Neural cell (in vitro differentiated cells): ENCODE measurements around the gene MEGF11.

Source experiments
- EP300 ChIP-seq: fragments of 450-650 bp; conservative IDR thresholded peaks from 2 replicates; pipeline ENCODE4 v1.6.1; 2014; ENCODE audit warnings: antibody characterized with exemption, mild to moderate bottlenecking, moderate library complexity; ENCODE audit not compliant: poor library complexity, severe bottlenecking
- EZH2 ChIP-seq: fragments of 200-600, 300-800 bp; shearing (Covaris generic), sonication (generic); IDR thresholded peaks from 2 replicates; pipeline ENCODE4 v1.6.1; 2014; ENCODE audit warnings: antibody characterized with exemption, low read length, borderline replicate concordance, mild to moderate bottlenecking; ENCODE audit not compliant: insufficient read depth, poor library complexity, severe bottlenecking
- MXI1 ChIP-seq: fragments of 450-650 bp; conservative IDR thresholded peaks from 2 replicates; pipeline ENCODE4 v1.6.1; 2014; ENCODE audit warnings: antibody characterized with exemption, mild to moderate bottlenecking; ENCODE audit not compliant: poor library complexity, severe bottlenecking
- POLR2AphosphoS5 ChIP-seq: IDR thresholded peaks from 2 replicates; pipeline ENCODE4 v1.6.1; 2012
- RAD21 ChIP-seq: fragments of 450-650 bp; conservative IDR thresholded peaks from 2 replicates; pipeline ENCODE4 v1.6.1; 2014; ENCODE audit warnings: antibody characterized with exemption, mild to moderate bottlenecking, moderate library complexity
- SMC3 ChIP-seq: fragments of 450-650 bp; conservative IDR thresholded peaks from 2 replicates; pipeline ENCODE4 v1.6.1; 2014; ENCODE audit warnings: antibody characterized with exemption, mild to moderate bottlenecking, moderate library complexity; ENCODE audit not compliant: poor library complexity
- TAF1 ChIP-seq: IDR thresholded peaks from 2 replicates; pipeline ENCODE4 v1.6.1; 2012; ENCODE audit warnings: low read depth
- TF ChIP-seq, protein P1 (sequence below): fragments of 450-650 bp; IDR thresholded peaks from 2 replicates; pipeline ENCODE4 v1.5.1; 2014; ENCODE audit warnings: antibody characterized with exemption, mild to moderate bottlenecking, moderate library complexity; ENCODE audit not compliant: poor library complexity, severe bottlenecking
- TF ChIP-seq, protein P2 (sequence below): IDR thresholded peaks from 2 replicates; pipeline ENCODE4 v1.6.1; 2012; ENCODE audit warnings: borderline replicate concordance

DNA sequence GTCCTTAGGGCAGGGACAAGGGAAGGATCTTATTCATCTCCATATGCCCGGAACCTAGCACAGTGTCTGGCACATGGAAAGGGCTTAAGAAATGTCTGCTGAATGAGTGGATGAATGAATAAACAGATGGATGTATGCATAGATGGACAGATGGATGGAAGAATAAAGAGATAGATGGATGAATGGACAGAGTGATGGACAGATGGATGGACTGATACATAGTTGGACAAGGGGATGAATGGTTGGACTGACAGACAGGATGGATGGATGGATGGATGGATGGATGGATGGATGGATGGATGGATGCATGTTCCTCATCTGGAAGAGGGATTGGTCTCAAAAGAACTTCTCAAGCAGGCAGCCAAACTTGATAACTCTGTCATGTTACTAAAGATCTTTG lies 177.6 kb downstream of the MEGF11 start:
- TF ChIP-seq, protein P1, sequence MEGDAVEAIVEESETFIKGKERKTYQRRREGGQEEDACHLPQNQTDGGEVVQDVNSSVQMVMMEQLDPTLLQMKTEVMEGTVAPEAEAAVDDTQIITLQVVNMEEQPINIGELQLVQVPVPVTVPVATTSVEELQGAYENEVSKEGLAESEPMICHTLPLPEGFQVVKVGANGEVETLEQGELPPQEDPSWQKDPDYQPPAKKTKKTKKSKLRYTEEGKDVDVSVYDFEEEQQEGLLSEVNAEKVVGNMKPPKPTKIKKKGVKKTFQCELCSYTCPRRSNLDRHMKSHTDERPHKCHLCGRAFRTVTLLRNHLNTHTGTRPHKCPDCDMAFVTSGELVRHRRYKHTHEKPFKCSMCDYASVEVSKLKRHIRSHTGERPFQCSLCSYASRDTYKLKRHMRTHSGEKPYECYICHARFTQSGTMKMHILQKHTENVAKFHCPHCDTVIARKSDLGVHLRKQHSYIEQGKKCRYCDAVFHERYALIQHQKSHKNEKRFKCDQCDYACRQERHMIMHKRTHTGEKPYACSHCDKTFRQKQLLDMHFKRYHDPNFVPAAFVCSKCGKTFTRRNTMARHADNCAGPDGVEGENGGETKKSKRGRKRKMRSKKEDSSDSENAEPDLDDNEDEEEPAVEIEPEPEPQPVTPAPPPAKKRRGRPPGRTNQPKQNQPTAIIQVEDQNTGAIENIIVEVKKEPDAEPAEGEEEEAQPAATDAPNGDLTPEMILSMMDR: no peak
- TF ChIP-seq POLR2AphosphoS5 (no peak), MXI1 (no peak), EZH2 (no peak), EP300 (no peak), SMC3 (no peak), TAF1 (no peak), RAD21 (no peak)
- TF ChIP-seq, protein P2, sequence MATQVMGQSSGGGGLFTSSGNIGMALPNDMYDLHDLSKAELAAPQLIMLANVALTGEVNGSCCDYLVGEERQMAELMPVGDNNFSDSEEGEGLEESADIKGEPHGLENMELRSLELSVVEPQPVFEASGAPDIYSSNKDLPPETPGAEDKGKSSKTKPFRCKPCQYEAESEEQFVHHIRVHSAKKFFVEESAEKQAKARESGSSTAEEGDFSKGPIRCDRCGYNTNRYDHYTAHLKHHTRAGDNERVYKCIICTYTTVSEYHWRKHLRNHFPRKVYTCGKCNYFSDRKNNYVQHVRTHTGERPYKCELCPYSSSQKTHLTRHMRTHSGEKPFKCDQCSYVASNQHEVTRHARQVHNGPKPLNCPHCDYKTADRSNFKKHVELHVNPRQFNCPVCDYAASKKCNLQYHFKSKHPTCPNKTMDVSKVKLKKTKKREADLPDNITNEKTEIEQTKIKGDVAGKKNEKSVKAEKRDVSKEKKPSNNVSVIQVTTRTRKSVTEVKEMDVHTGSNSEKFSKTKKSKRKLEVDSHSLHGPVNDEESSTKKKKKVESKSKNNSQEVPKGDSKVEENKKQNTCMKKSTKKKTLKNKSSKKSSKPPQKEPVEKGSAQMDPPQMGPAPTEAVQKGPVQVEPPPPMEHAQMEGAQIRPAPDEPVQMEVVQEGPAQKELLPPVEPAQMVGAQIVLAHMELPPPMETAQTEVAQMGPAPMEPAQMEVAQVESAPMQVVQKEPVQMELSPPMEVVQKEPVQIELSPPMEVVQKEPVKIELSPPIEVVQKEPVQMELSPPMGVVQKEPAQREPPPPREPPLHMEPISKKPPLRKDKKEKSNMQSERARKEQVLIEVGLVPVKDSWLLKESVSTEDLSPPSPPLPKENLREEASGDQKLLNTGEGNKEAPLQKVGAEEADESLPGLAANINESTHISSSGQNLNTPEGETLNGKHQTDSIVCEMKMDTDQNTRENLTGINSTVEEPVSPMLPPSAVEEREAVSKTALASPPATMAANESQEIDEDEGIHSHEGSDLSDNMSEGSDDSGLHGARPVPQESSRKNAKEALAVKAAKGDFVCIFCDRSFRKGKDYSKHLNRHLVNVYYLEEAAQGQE: no peak
